T-helper 2 cell (primary cell): ENCODE measurements around the gene STXBP5.
"Not testable (repeated sequence)": the region's sequence is repeated elsewhere in the genome, so short reads cannot be mapped to it uniquely, and the experiment has no call there.

Experiments
- DNase-seq, 5 experiments: peaks; one replicate each; pipeline versions ENCODE4 v3.0.0 to v3.0.0-alpha.2; 2012 to 2022

The STXBP5 gene

GRCh38 chr6:147301070-147301469, 96.9 kb downstream of the STXBP5 start:
- no peak for DNase-seq

- DNase-seq, result no peak
These were observed 99.8 kb downstream of the STXBP5 start for GRCh38 chr6:147304016-147304415.

GRCh38 chr6:147310521-147310920, 106.3 kb downstream of the STXBP5 start:
- DNase-seq, result no peak

- no peak for DNase-seq
These were observed 107.0 kb downstream of the STXBP5 start for GRCh38 chr6:147311218-147311617.

GRCh38 chr6:147321260-147321659, 117.0 kb downstream of the STXBP5 start:
- peak in 1 of 5 experiments; percentile 7 for DNase-seq

GRCh38 chr6:147322299-147323162, 118.3 kb downstream of the STXBP5 start:
- DNase-seq, result peak in 2 of 5 experiments; percentile 7 to 89

GRCh38 chr6:147325557-147325956, 121.3 kb downstream of the STXBP5 start:
- no peak for DNase-seq

- DNase-seq, result no peak
These were observed 127.2 kb downstream of the STXBP5 start for GRCh38 chr6:147331401-147331800.

GRCh38 chr6:147337921-147338320, 133.7 kb downstream of the STXBP5 start:
- no peak for DNase-seq

GRCh38 chr6:147341486-147341885, 137.3 kb downstream of the STXBP5 start:
- DNase-seq, result peak in 1 of 5 experiments; percentile 11

- DNase-seq, result peak in 1 of 5 experiments; percentile 6
These were observed 141.7 kb downstream of the STXBP5 start for GRCh38 chr6:147345902-147346301.

GRCh38 chr6:147347179-147347881, 143.1 kb downstream of the STXBP5 start:
- no peak for DNase-seq

GRCh38 chr6:147347882-147348575, 143.8 kb downstream of the STXBP5 start:
- DNase-seq, result no peak

GRCh38 chr6:147361311-147361981, 157.2 kb downstream of the STXBP5 start:
- no peak for DNase-seq

- no peak for DNase-seq
These were observed 162.1 kb downstream of the STXBP5 start for GRCh38 chr6:147366290-147366689.

GRCh38 chr6:147371325-147371724, 167.1 kb downstream of the STXBP5 start:
- DNase-seq, result no peak

GRCh38 chr6:147372806-147373205, 168.6 kb downstream of the STXBP5 start:
- no peak for DNase-seq

GRCh38 chr6:147378819-147379218, 174.6 kb downstream of the STXBP5 start:
- no peak for DNase-seq

GRCh38 chr6:147380841-147381240, 176.6 kb downstream of the STXBP5 start:
- not testable (repeated sequence) for DNase-seq

GRCh38 chr6:147381712-147382111, 177.5 kb downstream of the STXBP5 start:
- DNase-seq, result no peak

- DNase-seq, result peak in 1 of 5 experiments; percentile 12
These were observed 178.8 kb downstream of the STXBP5 start for GRCh38 chr6:147382945-147383554.

- DNase-seq, result no peak
These were observed 179.8 kb downstream of the STXBP5 start for GRCh38 chr6:147384029-147384428.
